Muscle of arm (tissue), 12 donors: ENCODE data around the gene EPN2. TPM values are rescaled to one million over a fixed set of nuclear protein-coding genes. Genes with fewer than 3 reads are reported as not detected.
A peak's percentile ranks its signal among the peaks of the same experiment; 100 is the strongest.
"Not testable (repeated sequence)": the region's sequence is repeated elsewhere in the genome, so short reads cannot be mapped to it uniquely, and the experiment has no call there.

ENCODE experiments used
- DNase-seq: peaks from one replicate; pipeline ENCODE4 v3.0.0-alpha.2; 2013
- polyA plus RNA-seq, 12 donors: library from polyadenylated mRNA; unstranded; fragments of 120-200 nt; gene quantifications; one replicate each; pipeline ENCODE4 v1.2.1, GENCODE V29; 2013; ENCODE audit not compliant: insufficient read length in 12 of 12

EPN2 gene
- polyA plus RNA-seq, 12 donors: 20.8 to 78.2 (median 27.3) TPM; not detected in 1

DNA sequence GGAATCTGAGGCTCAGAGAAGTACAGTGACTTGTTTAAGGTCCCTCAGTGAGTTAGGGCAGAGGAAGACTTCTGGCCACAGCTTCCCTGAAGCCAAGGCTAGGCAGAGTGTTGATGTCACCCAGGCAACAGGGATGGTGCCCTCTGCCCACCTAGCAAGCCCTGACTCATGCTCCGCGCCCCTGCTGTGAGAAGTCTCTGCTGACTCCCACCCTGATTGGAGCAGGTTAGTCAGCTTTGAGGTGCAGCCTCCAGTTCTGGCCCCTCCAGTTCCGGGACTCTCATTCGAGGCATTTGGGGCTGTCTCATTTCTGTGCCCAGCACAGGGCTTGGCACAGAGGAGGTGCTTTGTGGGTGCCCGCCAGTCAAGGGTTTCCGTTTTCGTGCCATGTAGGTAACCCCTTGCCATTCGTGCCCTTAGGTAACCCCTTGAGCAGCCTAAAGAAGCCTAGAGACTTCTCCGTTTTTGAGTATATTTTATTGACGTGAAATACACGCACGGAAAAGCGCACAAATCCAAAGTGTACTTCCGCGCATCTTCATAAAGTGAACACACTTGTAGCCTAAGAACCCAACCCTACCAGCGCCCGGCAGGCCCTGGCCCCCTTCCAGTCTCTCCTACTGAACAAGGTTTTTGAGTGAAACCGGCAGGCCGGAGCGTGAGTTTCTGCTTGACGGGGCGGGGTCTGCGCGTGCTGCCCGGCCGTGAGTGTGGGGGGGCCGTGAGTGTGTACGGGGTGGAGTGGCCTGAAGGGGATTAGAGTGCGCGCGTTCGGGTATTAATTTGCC lies 621 bp upstream of the EPN2 start:
- not testable (repeated sequence) for DNase-seq

- peak; percentile 40 for DNase-seq
These were observed 412 bp downstream of the EPN2 start for GRCh38 chr17:19237389-19238166.

- DNase-seq: no peak
These were observed 970 bp downstream of the EPN2 start for GRCh38 chr17:19238167-19238505.

DNA sequence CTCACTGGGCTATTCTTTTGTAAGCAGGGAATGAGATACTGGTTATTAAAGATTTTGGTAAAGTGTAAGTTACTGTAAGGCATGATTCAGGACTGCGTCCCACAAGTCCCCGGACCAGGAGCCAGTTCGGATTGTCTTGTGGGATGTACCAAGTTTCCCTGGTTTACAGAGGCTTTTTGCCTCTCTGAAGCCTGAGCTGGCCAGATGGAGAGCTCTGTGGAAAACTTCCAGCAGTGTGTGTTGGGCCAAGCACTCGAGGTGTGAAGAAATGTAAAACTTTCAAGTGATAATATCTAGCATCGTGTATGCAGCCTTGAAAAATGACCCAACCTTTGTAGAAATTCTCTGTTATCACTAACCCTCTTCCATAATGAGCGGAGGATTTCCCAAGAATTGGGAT lies 2.4 kb downstream of the EPN2 start:
- DNase-seq: no peak

DNA sequence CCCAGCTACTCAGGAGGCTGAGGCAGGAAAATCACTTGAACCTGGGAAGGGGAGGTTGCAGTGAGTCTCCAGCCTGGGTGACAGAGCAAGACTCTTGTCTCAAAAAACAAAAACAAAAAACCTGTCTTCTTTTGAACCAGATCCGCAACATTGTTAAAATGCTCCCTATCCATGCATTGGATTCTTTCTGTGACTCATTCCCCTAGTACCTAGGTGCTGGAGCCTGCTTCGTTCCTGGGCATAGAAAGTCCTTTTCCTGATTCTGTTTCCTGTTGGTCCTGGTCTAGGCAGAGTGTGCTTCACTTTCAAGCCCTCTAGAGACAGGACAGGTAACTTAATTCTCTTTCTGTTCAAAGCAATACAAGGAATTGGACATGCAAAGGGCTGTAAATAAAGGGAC lies 5.2 kb downstream of the EPN2 start:
- DNase-seq: no peak

- no peak for DNase-seq
These were observed 5.8 kb downstream of the EPN2 start for GRCh38 chr17:19242926-19243325.

GRCh38 chr17:19243838-19244237 lies 6.7 kb downstream of the EPN2 start:
- no peak for DNase-seq

- DNase-seq: no peak
These were observed 7.2 kb downstream of the EPN2 start for GRCh38 chr17:19244357-19244756.

GRCh38 chr17:19244781-19245180 lies 7.6 kb downstream of the EPN2 start:
- no peak for DNase-seq

DNA sequence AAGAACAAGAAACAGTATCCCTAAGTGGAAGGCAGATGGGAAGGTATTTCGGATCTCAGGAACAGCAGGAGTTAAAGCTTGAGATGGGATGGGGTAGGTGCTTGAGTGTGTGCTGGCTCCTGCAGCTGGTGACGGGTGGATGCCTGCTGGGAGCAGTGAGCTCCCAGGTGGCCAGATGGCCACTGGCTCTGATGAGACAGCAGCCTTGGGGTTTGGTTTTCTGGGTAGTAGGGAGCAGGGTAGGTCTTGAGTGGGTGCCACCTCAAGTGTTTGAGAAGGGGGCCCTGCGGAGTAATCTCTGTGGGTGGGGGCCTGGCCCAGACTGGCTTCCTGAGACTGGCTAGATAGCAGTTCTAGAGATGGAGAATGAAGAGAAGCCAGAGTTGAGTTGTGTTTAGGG lies 10.3 kb downstream of the EPN2 start:
- no peak for DNase-seq

DNA sequence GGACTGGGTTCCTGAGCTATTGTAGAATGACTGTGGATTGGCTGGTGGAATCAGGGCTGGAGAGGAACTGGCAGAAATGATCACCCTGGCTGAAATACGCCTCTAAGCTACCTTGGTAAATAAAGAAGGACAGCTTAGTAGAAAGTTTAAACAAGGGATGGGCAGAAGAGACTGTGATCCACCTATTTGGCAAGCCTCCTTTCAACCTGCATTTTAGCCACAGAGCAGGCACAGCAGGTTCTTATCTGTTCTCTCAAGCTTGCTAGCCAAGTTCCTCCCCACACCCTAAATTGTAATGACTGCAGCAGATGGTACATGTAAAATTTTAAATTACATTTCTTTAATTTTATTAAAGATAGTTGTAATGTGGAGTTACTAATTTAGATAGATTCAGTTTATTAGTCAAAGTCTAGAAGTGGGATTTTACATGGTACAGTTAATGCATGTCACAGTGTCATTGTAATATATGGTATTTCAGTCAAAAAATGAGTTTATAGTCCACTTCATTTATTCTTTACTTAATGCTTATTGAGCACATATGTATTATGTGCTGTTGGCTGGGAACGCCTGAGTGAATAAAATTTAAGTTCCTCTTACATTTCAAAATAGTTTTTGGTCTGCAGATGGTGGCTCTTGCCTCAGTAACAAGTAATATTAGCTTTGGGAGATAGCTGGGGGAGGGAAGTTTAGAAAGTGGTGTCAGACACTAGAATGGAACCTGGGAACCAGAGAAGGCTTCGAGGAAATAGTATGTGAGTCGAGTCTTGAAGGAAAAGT lies 11.2 kb downstream of the EPN2 start:
- DNase-seq: no peak

- no peak for DNase-seq
These were observed 11.9 kb downstream of the EPN2 start for GRCh38 chr17:19248928-19249574.

GRCh38 chr17:19249681-19250080 lies 12.5 kb downstream of the EPN2 start:
- no peak for DNase-seq

GRCh38 chr17:19250421-19251173 lies 13.4 kb downstream of the EPN2 start:
- no peak for DNase-seq

DNA sequence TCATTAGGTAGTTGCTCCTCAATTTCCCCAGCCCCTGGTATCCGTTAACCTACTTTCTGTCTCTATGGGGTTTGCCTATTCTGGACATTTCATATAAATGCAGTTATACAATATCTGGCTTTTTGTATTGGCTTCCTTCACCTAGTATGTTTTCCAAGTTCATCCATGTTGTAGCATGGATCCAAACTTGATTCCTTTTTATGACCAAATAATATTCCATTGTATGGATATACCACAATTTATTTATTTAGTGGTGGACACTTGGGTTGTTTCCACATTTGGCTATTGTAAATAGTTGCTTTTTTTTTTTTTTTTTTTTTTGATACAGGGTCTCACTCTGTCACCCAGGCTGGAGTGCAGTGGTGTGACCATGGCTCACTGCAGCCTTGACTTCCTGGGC lies 15.9 kb downstream of the EPN2 start:
- DNase-seq: no peak

- DNase-seq: no peak
These were observed 17.5 kb downstream of the EPN2 start for GRCh38 chr17:19254651-19255050.

GRCh38 chr17:19255279-19255678 lies 18.1 kb downstream of the EPN2 start:
- DNase-seq: no peak

DNA sequence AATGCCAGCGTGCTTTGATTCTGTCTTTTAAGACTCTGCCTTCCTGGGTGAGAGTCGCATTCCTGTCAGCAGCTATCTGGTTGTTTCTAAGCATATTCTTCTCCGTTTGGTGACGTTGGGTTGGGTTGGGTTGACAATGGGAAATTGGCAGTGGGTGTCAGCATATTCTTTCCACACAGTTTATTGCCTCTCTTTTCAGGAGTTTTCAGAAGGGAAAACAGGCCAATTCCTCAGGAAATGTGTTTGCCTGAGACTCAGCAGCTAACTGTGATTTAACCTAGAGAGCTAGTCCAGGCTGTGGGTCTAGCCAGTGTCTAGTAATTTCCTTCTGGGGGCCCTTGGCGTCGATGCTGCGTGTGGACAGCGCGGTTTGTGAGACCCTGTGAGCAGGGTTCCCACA lies 21.2 kb downstream of the EPN2 start:
- no peak for DNase-seq

DNA sequence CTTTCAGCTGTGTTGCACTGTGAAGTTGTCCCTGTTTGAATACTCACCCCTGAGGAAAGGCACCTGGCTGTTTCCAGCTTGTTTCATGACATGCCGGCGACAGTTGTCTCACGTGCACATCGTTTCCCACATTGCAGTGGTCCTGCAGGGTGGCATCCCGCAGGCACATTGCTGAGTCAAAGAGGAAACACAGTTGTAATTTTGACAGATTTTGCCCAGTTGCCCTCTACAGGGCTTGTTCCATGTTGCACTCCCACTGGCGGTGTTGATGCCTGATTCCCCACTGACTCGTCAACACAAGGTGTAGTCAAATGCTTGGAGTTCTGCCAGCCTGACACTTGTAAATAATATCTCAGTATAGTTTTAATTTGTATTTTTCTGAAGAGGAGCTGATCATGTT lies 23.8 kb downstream of the EPN2 start:
- no peak for DNase-seq

DNA sequence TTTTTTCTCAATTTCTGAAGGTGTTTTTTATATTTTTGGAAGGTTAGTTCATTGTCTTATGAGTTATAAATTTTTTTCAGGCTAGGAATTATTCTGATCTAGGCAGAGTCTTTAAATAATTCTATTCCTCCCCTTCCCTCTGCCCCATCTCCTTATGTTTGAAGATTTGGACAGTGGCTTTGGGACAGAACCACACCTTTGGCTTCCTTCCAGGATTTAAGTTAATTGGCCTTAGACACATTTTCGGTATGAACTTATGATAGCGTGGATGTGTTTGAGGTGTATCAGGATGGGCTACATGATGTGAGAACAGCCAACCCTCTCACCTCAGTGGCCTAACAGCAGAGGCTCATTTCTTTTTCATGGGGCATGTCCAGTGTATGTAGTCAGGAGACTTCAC lies 24.3 kb downstream of the EPN2 start:
- no peak for DNase-seq
